T-helper 1 cell (primary cell): Measurements from ENCODE around the gene ARRB1.
"Not testable (repeated sequence)": the region's sequence is repeated elsewhere in the genome, so short reads cannot be mapped to it uniquely, and the experiment has no call there.

Source experiments
- DNase-seq, 5 donors: peaks; one replicate each; pipeline ENCODE4 v3.0.0-alpha.2; 2012 to 2020

ARRB1 gene

DNA sequence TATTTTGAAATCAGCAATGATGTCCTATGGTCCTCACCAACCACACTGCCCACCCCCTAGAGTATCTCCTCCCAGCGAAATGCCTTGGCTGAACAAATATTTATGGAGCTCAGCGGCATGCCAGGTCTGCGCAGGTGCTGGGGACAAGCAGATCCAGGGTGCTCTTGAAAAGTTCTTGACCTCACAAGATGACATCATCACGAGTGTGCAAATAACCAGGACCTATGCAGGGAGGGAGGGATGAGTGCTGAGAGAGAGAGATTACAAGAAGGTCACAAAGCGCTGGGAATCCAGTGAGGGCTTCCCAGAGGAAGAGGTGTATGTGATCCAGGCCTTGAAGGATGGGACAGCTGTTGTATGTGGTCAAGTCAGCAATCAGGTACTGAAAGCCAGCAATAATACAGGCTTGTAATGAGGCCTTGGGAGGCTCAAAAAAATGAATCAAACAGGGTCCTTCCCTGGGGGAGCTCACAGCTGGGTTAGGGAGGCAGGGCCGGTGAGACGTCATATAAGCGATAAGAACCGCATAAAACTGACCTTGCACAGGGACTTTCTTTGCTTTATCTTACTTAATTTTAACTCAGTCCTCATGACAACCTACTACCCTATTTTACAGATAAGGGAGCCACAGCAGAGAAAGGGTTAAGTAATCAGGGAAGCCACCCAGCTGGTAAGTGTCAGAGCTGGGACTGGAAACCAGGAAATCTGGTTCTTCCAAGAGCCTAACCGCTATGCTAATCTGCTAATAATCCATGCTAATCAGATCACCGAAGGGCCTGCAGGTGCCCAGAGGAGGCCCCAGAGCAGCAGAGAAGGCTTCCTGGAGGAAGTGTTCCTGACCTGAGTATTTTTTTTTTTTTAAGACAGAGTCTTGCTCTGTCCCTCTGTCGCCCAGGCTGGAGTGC is 8.2 kb downstream of the ARRB1 start:
- no peak for DNase-seq

DNA sequence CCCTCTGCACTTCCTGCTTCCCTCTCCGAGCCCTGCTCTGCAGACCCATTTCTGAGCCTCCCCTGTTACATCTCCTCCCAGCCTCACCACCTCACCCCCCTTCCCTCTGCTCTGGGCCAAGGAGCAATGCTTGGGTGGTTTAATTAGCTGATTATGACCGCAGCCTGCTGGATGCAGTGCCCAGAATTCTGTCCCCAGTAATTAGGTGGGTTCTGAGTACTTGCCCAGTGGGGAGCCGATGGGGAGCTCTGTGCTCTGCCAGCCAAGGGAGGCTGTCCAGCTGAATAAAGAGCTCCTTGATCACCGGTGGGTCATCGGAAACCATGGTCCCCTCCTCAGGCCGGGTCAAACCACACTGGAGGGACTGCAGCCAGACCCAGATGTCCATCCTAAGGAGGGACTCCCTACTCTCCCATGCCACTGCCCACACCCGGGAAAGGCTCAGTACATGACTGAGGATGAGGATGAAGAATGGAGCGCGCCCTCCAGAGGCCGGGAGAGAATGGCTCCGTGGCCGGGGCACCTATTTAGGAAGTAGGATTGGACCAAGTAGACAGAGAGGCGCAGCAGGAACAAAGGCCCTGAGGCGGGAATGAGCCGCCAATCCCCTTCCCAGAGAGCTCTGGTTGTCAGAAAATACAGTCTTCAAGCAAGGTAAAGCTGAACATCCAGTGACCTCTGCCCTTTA is 9.1 kb downstream of the ARRB1 start:
- no peak for DNase-seq

DNA sequence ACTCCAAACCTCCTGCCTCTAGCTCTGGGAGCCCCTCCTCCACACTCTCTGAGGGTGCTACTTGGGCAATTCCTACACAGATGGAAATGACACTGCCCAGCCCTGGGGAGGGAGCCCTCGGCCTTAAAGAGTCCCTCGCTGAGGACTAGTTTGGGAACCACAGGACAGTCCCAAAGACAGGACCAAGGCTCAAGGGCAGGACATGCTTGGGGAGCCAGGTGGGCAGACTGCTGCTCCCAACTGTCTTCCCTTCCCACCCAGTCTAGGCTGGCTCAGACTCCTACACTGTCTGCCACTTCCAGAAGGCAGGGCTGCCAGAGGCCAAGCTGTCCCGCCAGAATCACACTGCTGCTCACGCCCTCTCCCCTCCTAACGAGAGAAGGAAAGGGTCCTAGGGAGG is 9.8 kb downstream of the ARRB1 start:
- DNase-seq: no peak

GRCh38 chr11:75339685-75340409 is 11.6 kb downstream of the ARRB1 start:
- no peak for DNase-seq

DNA sequence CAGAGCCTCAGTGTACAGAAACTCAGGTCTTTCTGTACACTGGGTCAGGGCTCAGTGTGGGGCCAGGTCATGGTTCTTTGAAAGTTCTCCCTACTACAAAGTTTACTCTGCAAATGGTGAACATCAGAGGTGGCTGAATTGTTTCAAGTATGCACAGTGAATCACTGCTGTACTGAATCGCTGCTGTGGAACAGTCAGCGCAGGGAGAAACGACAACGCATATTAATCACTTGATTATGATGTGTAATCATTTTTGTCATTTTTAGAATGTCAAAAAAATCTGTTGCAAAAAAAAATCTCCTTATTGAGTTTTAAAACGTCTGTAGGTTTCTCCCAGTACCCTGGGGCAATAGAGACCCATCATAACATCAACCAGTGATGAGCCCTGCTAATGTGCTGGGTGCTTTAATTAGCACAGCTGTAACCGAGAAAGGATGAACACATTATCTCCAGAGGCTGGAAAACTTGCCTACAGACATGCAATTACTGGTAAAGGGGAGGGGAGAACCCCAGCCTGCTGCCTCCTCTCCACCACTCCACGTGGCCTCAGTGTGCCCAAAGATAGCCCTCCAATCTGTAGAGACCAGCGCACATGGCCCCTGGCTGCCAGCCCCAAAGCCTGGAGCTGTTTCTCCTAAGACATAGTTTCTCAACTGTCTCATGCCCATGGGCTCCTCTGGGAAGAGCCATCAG is 12.8 kb downstream of the ARRB1 start:
- DNase-seq: no peak

GRCh38 chr11:75337195-75337654 is 14.2 kb downstream of the ARRB1 start:
- DNase-seq: no peak

DNA sequence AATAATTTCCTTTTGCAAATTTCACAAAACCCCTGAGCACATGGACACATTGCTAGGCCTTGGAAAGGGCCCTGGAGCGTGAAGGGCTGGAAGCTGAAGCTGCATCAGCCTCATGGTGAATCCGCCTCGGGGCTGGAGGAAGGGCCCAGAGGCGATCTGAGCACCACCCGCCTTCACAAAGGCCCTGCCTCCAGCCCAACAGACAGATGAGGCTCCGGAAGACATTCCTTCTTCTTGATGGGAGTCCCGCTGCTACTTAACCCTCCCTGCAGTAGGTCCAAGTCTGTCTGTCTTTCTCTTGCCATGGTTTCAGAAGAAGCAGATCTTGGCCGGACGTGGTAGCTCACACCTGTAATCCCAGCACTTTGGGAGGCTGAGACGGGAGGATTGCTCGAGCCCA is 16.5 kb downstream of the ARRB1 start:
- DNase-seq: no peak

DNA sequence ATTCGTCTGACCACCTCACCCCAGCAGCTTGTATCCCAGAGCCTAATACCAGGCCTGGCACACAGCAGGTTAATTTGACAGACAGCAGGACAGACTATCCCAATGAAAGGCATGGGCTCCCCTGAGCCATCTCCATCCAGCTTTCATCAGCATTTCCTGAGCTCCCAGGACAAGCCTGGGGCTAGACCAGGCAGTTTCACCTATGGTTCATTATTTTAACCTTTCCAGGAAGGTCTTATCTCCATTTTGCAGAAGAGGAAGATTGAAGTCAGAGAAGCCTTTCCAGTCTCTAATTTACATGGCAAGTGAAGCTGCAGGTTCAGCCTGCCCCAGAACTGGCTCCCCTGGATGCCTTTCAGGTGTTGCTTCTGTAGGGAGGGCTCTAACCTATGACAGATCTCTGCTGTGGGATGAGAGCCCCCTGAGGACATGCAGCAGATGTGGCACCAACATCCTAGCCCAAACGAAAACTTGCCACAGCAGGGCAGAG is 17.0 kb downstream of the ARRB1 start:
- DNase-seq: no peak

- DNase-seq: no peak
Observed at GRCh38 chr11:75333807-75334140, 17.7 kb downstream of the ARRB1 start.

DNA sequence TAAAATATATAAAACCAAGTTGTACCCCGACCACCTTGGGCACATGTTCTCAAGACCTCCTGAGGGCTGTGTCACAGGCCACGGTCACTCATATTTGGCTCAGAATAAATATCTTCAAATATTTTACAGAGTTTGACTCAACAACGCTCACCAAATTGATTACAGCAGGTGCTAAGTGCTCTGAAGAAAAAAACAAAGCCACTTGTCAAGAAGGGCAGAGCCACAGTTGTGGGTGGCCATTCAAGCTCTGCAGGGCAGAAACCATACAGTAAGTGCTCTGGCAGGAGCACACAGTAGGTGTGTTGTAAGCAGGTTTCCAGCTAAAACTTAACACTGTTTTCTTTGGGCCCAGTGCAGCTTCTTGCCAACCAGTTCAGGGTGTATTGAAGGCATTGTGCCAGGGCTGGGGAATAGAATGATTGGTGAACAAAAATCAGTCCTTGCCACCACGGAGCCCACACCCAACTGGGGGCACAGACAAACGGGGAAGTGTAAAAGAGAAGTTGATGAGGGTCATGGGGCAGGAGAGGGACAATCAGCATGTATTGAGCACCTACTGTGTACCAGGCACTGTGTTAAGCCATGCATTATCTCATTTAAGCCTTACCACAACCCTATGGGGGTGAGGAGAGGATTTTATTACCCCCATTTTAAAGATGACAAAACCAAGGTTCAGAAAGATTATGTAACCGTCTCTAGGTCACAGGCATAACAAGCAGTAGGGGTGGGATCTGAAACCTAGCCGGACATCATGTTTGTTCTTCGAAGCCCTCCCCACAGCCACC is 18.2 kb downstream of the ARRB1 start:
- DNase-seq: no peak

GRCh38 chr11:75331761-75332160 is 19.7 kb downstream of the ARRB1 start:
- not testable (repeated sequence) for DNase-seq

DNA sequence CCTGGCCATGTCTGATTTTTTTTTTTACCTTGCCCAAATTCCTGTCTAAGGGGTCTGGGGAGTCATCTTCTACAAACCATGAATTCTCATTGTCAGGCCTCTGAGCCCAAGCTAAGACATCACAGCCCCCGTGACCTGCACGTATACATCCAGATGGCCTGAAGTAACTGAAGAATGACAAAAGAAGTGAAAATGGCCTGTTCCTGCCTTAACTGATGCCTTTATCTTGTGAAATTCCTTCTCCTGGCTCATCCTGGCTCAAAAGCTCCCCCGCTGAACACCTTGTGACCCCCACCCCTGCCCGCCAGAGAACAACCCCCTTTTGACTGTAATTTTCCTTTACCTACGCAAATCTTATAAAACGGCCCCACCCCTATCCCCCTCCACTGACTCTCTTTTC is 20.2 kb downstream of the ARRB1 start:
- DNase-seq: not testable (repeated sequence)

DNA sequence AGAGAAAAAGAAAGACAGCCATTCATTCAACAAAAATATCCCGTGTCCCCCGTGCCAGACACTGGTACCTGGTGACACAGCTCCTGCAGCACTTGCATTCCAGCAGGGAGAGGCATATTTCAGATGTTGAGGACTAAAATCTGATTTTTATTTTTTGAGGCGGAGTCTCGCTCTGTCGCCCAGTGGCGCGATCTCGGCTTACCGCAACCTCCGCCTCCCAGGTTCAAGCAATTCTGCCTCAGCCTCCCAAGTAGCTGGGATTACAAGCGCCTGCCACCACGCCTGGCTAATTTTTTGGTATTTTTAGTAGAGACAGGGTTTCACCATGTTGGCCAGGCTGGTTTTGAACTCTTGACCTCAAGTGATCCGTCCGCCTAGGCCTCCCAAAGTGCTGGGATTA is 20.6 kb downstream of the ARRB1 start:
- not testable (repeated sequence) for DNase-seq

DNA sequence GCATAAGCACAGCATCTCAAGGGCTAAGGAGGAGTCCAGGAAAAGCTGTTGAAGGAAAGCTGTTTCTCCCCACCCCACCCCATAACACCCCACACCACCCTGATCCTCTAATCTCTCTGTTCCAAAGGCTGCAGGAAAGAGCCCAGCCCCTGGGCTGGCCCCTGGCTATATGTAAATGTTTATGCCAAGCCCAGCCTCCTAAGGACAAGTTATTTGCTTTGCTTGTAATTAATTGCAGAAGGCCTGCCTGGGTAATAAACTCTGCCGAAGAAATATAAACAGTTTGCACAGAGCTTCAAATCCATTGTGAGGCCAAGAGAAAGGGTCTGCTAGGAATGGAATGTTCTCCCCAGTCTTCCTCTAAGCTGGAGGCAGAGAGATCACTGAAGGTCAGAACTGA is 21.2 kb downstream of the ARRB1 start:
- no peak for DNase-seq

DNA sequence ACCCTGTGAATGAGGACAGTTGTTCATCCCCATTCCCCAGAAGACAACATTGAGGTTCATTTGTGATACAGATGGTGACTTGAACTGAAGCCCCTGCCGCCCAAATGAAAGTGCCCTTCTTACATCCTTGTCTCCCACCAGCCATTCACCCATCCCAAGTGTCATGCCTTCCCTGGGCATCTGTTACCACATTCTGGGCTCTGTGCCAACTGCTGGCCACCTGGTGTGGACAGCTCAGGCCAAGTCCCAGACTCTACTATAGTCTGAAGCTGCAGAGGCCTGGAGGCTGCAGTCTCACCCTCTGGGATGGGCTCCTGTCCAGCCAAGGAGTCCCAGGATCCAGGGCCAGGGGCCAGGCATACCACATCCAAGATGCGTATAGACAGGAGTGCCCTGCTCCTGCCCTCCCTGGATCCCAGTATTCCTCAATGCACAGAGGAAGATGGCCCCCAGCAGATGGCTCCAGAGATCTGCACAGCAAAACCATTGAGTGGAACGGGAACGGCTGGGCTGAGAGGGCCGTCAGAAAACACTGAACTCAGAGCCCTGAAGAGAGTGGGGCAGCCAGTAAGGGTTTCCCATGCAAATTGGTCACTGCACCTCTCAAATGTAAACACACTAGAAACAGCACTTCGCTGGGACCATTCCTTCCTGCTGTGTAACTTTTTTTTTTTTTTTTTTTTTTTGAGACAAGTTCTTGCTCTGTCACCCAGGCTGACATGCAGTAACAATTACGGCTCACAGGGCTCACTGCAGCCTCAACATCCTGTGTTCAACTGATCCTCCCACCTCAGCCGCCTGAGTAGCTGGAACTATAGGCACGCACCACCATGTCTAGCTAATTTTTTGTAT is 22.8 kb downstream of the ARRB1 start:
- peak in 3 of 5 donors; percentile 22 to 84 (median 47) for DNase-seq

- DNase-seq: no peak
Observed at GRCh38 chr11:75326439-75326810, 25.0 kb downstream of the ARRB1 start.

GRCh38 chr11:75325713-75326438 is 25.6 kb downstream of the ARRB1 start:
- DNase-seq: peak in 1 of 5 donors; percentile 52

DNA sequence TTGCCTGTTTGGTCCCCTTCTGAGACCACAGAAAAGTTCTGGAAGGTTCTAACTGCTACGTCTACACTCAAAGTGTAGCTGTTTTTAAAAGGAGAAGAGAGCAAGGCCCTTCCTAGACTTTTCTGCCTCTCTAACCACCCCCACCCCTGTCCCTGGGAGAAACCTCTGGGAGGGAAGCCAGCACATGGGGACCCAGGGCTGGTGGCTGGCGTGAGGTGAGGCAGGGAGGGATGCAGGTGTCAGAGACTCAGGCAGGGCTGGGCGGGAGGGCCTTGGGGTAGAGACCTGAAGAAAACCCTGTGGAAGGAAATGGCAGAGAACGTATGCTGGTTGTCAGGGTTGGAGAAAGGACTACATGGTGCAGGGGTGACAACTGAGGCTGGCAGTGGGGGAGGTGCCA is 26.7 kb downstream of the ARRB1 start:
- DNase-seq: no peak

DNA sequence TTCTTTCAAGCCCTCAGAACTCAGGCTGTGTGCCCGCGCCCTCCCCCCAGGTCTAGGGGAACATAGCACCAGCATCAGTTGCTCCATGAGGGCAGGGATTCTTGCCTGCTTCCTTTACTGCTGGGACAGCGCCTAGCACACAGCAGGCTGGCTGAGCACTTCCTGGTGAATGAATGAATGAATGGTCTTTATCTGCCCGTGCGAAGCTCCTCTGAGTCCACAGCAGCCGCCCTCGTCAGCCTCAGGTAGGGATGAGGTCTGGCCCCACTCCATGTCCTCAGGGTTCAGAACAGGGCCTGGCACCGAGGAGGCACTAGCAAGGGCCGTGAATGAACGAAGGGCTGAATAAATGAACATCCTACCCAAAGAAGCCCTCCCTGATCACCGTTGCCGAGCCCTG is 27.3 kb downstream of the ARRB1 start:
- DNase-seq: no peak

- DNase-seq: no peak
Observed at GRCh38 chr11:75323609-75324008, 27.9 kb downstream of the ARRB1 start.
